ENCODE data around the gene FIG4. TPM values are rescaled to one million over a fixed set of nuclear protein-coding genes. Genes with fewer than 3 reads are reported as not detected.

Gene FIG4
- total and polyA plus RNA-seq, 2 of the 4 experiments (the other 2 are of a cell fraction) = 12.1 to 15.4 TPM

- DNase-seq (peak; percentile 34), ATAC-seq (ENCODE audit: low read depth) (no peak; the same call in 1 of the 2 replicates)
- Histone ChIP-seq H2BK20ac (ENCODE audit: low read depth, low read length) (no peak overlapping the region), H3K9me1 (ENCODE audit: insufficient read depth, low read length) (no peaks in the 10 kb centered on the region), H4K91ac (ENCODE audit: insufficient read depth, low read depth, low read length) (no peak overlapping the region), H3K23ac (ENCODE audit: low read depth, low read length) (no peak overlapping the region), H3K18ac (ENCODE audit: low read depth, low read length) (no peak overlapping the region), H2AK5ac (ENCODE audit: low read depth, low read length) (no peak overlapping the region), H3K27me3 (ENCODE audit: control insufficient read depth, insufficient read depth, low read length) (no peaks in the 10 kb centered on the region), H2BK5ac (ENCODE audit: low read depth, low read length, poor library complexity, severe bottlenecking) (no peak overlapping the region), H3K4ac (ENCODE audit: low read depth, low read length) (no peak overlapping the region), H3K14ac (replicated peaks; ENCODE audit: low read depth, low read length) (no peak overlapping the region), H4K5ac (ENCODE audit: low read depth, low read length) (no peak overlapping the region), H3K56ac (ENCODE audit: extremely low read depth, insufficient read depth, low read length) (no peak overlapping the region), H2BK15ac (ENCODE audit: low read depth, low read length) (no peak overlapping the region), H3K4me1 (ENCODE audit: control insufficient read depth, insufficient read depth, low read length) (no peaks in the 10 kb centered on the region), H4K20me1 (ENCODE audit: insufficient read depth, low read length) (no peaks in the 10 kb centered on the region), H3K4me2 (ENCODE audit: low read depth, low read length) (no peak overlapping the region), H3K9ac (ENCODE audit: low read depth, low read length) (no peak overlapping the region), H4K8ac (ENCODE audit: low read depth in 2 of 2, low read length in 2 of 2) (no peak overlapping the region), H3K27ac (ENCODE audit: insufficient read depth, low read length) (no peak overlapping the region), H3K36me3 (ENCODE audit: control insufficient read depth, insufficient read depth, low read length) (no peaks in the 10 kb centered on the region; the same call in 1 of the 2 replicates), H2AK9ac (replicated peaks; ENCODE audit: low read depth, low read length, poor library complexity) (no peak overlapping the region), H3K79me1 (ENCODE audit: low read depth in 1 of 2, low read length in 2 of 2) (no peaks in the 10 kb centered on the region), H2AFZ (replicated peaks; ENCODE audit: low read length, poor library complexity) (no peak overlapping the region), H3K4me3 (ENCODE audit: insufficient read depth, low read depth, low read length) (no peak overlapping the region), H3K9me3 (ENCODE audit: control insufficient read depth, insufficient read depth, low read length) (no peaks in the 10 kb centered on the region), H2BK120ac (ENCODE audit: low read depth, low read length) (no peak overlapping the region)
- BruUV-seq (replicated peaks) = no TSS peak
- intact Hi-C loops (cut with micrococcal nuclease) (no loop called here), dilution Hi-C loops (cut with HindIII; ENCODE audit: low sequenced_read_pairs, unreplicated experiment) (loop anchor here (25.0 kb wide), 1 partner anchor 318 kb away; no protein-coding TSS in a partner anchor), in situ Hi-C loops (cut with MboI; ENCODE audit: low sequenced_read_pairs) (no loop called here)
- TF ChIP-seq BHLHE40 (IDR thresholded peaks at IDR 0.05; ENCODE audit: low read depth, low read length) (no peak), MAFK (IDR thresholded peaks at IDR 0.05; ENCODE audit: low read depth, low read length) (no peak), POLR2A (IDR thresholded peaks at IDR 0.05; ENCODE audit: low read depth, low read length) (no peak), FOS (IDR thresholded peaks at IDR 0.05; ENCODE audit: low read depth, low read length) (no peak), USF2 (IDR thresholded peaks at IDR 0.05; ENCODE audit: low read depth, low read length) (no peak), SMC3 (IDR thresholded peaks at IDR 0.05; ENCODE audit: low read depth, low read length) (no peak), MXI1 (IDR thresholded peaks at IDR 0.05; ENCODE audit: borderline replicate concordance, low read depth, low read length) (no peak), MAZ (IDR thresholded peaks at IDR 0.05; ENCODE audit: borderline replicate concordance, low read depth, low read length) (no peak), RAD21 (IDR thresholded peaks at IDR 0.05; ENCODE audit: low read length) (no peak), RFX5 (IDR thresholded peaks at IDR 0.05; ENCODE audit: low read depth, low read length) (no peak), ELK1 (IDR thresholded peaks at IDR 0.05; ENCODE audit: borderline replicate concordance, low read depth, low read length) (no peak), NFE2L2 (IDR thresholded peaks at IDR 0.05; ENCODE audit: low read depth, low read length) (no peak), CHD1 (IDR thresholded peaks at IDR 0.05; ENCODE audit: low read depth, low read length) (no peak), CTCF (conservative IDR thresholded peaks at IDR 0.05; ENCODE audit: low read depth, low read length) (no peak)
- WGBS, 2 experiments (ENCODE audit: extremely low coverage in 2 of 2, insufficient read length in 1 of 2) = no CpG with 5 or more reads among the region's 5 CpGs
- ChIA-PET POLR2A (ENCODE audit: unreplicated experiment) (no interaction called here), CTCF (no interaction called here)
These were observed 27.9 kb downstream of the FIG4 start for GRCh38 chr6:109718991-109719390.
